Esophagus squamous epithelium (tissue), 5 donors: ENCODE results near the gene OPN1LW. TPM values are rescaled to one million over a fixed set of nuclear protein-coding genes. Genes with fewer than 3 reads are reported as not detected.
"Not testable (repeated sequence)": the region's sequence is repeated elsewhere in the genome, so short reads cannot be mapped to it uniquely, and the experiment has no call there.

Experiments
- DNase-seq: peaks from one replicate; lab custom pipeline; 2025; lab: John Stamatoyannopoulos, UW
- H3K27ac ChIP-seq, 4 donors: fragments of 200-600 bp; sonication (generic); one replicate each; pipeline ENCODE4 v1.5.1; 2016 to 2019; ENCODE audit warnings: mild to moderate bottlenecking in 1 of 4
- H3K27me3 ChIP-seq, 4 donors: fragments of 200-600 bp; sonication (generic); 1 replicate in 3 of 4; 2 replicates in 1 of 4; pipeline versions ENCODE4 v1.5.1 to v1.6.0; 2017 to 2021; ENCODE audit warnings: antibody characterized with exemption in 1 of 4
- H3K36me3 ChIP-seq, 3 donors: fragments of 200-600 bp; sonication (generic); one replicate each; pipeline ENCODE4 v1.5.1; 2016 to 2019
- H3K4me1 ChIP-seq, 3 donors: fragments of 200-600 bp; sonication (generic); one replicate each; pipeline ENCODE4 v1.5.1; 2017 to 2019
- H3K4me3 ChIP-seq, 4 donors: fragments of 200-600 bp; sonication (generic); 1 replicate in 3 of 4; 2 replicates in 1 of 4; pipeline ENCODE4 v1.5.1; 2016 to 2019; ENCODE audit warnings: mild to moderate bottlenecking in 2 of 4, moderate library complexity in 1 of 4
- H3K9me3 ChIP-seq, 3 donors: fragments of 200-600 bp; sonication (generic); one replicate each; pipeline ENCODE4 v1.5.1; 2016 to 2019
- POLR2A ChIP-seq, 4 donors: fragments of 450-650 bp; IDR thresholded peaks; one replicate each; pipeline ENCODE4 v1.6.1; 2017; ENCODE audit warnings: antibody characterized with exemption in 4 of 4, mild to moderate bottlenecking in 4 of 4, moderate library complexity in 3 of 4
- WGBS, 2 donors: methylation state at CpG; one replicate each; pipeline ENCODE4 v1.1.5; 2018; 5-methylcytosine and 5-hydroxymethylcytosine counted together
- intact Hi-C: fragments of 100-400 bp; cut with DNase I; formaldehyde crosslinking; loops from one replicate; pipeline ENCODE4 v1.15.0; 2022
- total RNA-seq, 4 donors: library from RNA; depleted of rRNA; stranded (reverse); fragments of >200 nt; gene quantifications; one replicate each; pipeline ENCODE4 v1.1.0, GENCODE V29; 2016
- TF ChIP-seq, protein P1 (sequence below), 6 experiments: fragments of 450-650 bp in 4 of 6; fragments of 200-600 bp in 2 of 6; sonication (generic) in 2 of 6; IDR thresholded peaks; one replicate each; pipeline ENCODE4 v1.5.1; 2016 to 2019; ENCODE audit warnings: antibody characterized with exemption in 6 of 6, mild to moderate bottlenecking in 4 of 6, moderate library complexity in 4 of 6
- donor health status: DM: yes; HTN: yes; CAD: no.

The OPN1LW gene
- total RNA-seq, 4 donors from 2014 or later, result not detected

DNA sequence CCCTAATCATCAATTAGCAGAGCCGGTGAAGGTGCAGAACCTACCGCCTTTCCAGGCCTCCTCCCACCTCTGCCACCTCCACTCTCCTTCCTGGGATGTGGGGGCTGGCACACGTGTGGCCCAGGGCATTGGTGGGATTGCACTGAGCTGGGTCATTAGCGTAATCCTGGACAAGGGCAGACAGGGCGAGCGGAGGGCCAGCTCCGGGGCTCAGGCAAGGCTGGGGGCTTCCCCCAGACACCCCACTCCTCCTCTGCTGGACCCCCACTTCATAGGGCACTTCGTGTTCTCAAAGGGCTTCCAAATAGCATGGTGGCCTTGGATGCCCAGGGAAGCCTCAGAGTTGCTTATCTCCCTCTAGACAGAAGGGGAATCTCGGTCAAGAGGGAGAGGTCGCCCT lies 3.3 kb upstream of the OPN1LW start:
- intact Hi-C loops, result no loop called here
- Histone ChIP-seq H3K27ac (no peak overlapping the region), H3K36me3 (no peaks in the 10 kb centered on the region), H3K4me3 (no peak overlapping the region), H3K27me3 (no peaks in the 10 kb centered on the region), H3K4me1 (peaks cover 0 to 9% (median 0%) of the 10 kb centered on the region in 3 donors), H3K9me3 (no peaks in the 10 kb centered on the region)
- TF ChIP-seq, protein P1, sequence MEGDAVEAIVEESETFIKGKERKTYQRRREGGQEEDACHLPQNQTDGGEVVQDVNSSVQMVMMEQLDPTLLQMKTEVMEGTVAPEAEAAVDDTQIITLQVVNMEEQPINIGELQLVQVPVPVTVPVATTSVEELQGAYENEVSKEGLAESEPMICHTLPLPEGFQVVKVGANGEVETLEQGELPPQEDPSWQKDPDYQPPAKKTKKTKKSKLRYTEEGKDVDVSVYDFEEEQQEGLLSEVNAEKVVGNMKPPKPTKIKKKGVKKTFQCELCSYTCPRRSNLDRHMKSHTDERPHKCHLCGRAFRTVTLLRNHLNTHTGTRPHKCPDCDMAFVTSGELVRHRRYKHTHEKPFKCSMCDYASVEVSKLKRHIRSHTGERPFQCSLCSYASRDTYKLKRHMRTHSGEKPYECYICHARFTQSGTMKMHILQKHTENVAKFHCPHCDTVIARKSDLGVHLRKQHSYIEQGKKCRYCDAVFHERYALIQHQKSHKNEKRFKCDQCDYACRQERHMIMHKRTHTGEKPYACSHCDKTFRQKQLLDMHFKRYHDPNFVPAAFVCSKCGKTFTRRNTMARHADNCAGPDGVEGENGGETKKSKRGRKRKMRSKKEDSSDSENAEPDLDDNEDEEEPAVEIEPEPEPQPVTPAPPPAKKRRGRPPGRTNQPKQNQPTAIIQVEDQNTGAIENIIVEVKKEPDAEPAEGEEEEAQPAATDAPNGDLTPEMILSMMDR (IDR thresholded peaks at IDR 0.05), result no peak
- TF ChIP-seq POLR2A (IDR thresholded peaks at IDR 0.05), result no peak
- WGBS, 2 donors, result 100% methylated on average over 1 of the region's 10 CpGs; no CpG with 5 or more reads in 1 of the 2 donors
- no peak for DNase-seq

DNA sequence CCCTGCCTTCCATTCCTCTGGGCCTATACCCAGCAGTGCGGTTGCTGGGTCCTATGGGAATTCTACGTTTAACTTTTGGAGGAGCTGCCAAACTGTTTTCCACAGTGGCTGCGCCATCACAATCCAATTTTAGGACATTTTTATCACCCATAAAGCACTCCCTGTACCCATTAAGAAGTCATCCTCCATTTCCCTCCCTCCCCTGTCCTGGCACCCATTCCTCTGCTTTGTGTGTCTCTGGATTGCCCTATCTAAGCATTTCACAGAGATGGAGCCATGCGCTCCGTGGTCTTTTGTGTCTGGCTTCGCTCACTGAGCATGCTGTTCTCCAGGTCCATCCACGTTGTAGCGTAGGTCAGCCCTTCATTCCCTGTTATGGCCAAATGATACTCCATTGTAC lies 1.7 kb upstream of the OPN1LW start:
- WGBS, 2 donors, result 89 to 90% methylated on average over 6 to 8 of the region's 8 CpGs
- TF ChIP-seq, protein P1 (IDR thresholded peaks at IDR 0.05), result no peak
- no peak for TF ChIP-seq POLR2A (IDR thresholded peaks at IDR 0.05)
- intact Hi-C loops, result no loop called here
- Histone ChIP-seq H3K36me3 (no peaks in the 10 kb centered on the region), H3K4me3 (no peak overlapping the region), H3K9me3 (no peaks in the 10 kb centered on the region), H3K27me3 (no peaks in the 10 kb centered on the region), H3K27ac (no peak overlapping the region), H3K4me1 (no peaks in the 10 kb centered on the region)
- no peak for DNase-seq

DNA sequence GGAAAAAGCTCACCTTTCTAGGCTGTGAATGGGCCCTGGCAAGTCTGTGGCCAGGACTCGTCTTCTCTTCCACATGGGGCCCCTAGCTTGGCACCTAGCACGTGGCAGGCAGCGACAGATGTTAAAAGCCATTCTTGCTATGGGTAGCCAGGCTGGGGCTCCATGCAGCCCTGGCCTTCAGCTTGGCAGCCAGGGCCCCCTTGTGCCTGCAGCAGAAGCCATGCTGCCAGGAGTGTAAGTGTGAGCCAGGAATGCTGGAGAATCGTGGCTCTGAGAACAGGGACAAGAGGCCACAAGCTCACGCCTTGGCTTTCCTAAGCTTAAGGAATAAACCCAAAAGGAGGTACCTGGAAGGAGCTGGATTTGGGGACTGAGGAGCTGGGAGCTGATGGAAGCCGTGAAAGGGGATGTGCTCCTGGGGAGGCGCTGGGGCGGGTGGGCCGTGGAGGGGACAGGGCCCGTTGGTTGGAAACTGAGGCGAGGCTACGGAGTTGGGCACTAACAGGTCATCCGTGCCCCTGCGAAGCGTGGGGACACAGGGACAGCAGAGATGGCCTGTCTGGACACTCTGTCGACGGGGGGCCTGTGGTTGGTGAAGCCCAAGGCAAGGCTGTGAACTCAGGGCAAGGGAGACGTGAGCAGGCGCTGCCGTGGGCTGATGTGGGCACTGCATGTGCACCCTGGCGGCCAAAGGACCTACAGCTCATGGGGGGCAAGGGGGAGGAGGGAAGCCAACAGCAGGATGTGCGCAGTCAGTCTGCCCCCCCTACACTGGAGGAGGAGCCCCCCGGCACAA lies 895 bp upstream of the OPN1LW start:
- intact Hi-C loops, result no loop called here
- no peaks in the 10 kb centered on the region for H3K27me3 ChIP-seq
- DNase-seq, result no peak

DNA sequence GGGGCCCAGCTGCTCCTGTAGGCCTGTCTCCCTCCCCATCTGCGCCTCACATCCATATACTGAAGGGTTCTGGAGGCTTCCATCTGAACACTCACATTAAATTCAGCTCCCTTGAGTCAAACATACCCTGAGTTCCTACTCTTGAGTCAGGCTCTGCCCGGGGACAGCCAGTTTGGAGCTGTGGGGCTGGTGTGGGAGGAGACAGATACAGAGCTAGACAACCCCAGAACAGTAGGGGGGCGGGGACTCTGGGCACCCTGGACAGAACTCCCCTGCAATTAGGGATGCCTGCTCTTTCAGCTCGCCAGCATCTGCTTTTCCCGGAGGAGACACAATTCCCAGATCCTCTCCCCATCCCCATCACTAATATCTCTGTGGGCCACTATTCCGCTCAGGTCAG lies 7.0 kb downstream of the OPN1LW start:
- H3K4me3 ChIP-seq, H3K4me1 ChIP-seq, H3K9me3 ChIP-seq, H3K27ac ChIP-seq, intact Hi-C loops, H3K36me3 ChIP-seq, H3K27me3 ChIP-seq, DNase-seq: not testable (repeated sequence)
- no CpG with 5 or more reads among the region's 6 CpGs for WGBS, 2 donors

More for the DNA sequence above, 895 bp upstream of the OPN1LW start:
- WGBS, 2 donors, result 82 to 100% methylated on average over 5 to 15 of the region's 23 CpGs
- H3K27ac ChIP-seq, result no peak overlapping the region
- H3K36me3 ChIP-seq, result no peaks in the 10 kb centered on the region
- no peaks in the 10 kb centered on the region for H3K9me3 ChIP-seq
- H3K4me3 ChIP-seq, result no peak overlapping the region
- H3K4me1 ChIP-seq, result no peaks in the 10 kb centered on the region
- TF ChIP-seq, protein P1 (IDR thresholded peaks at IDR 0.05), result no peak
- no peak for TF ChIP-seq POLR2A (IDR thresholded peaks at IDR 0.05)

DNA sequence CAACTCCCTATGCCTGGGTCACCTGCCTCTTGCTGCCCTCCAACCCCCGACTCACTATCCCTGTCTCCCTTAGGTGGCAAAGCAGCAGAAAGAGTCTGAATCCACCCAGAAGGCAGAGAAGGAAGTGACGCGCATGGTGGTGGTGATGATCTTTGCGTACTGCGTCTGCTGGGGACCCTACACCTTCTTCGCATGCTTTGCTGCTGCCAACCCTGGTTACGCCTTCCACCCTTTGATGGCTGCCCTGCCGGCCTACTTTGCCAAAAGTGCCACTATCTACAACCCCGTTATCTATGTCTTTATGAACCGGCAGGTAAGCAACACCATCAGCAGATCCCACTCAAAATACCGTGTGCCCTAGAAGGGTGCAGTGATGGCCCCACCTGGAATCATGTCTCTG lies 12.2 kb downstream of the OPN1LW start:
- H3K27ac ChIP-seq, H3K9me3 ChIP-seq, H3K4me3 ChIP-seq, H3K36me3 ChIP-seq, H3K27me3 ChIP-seq, H3K4me1 ChIP-seq, DNase-seq, intact Hi-C loops: not testable (repeated sequence)
- WGBS, 2 donors, result 97% methylated on average over 6 to 10 of the region's 11 CpGs

DNA sequence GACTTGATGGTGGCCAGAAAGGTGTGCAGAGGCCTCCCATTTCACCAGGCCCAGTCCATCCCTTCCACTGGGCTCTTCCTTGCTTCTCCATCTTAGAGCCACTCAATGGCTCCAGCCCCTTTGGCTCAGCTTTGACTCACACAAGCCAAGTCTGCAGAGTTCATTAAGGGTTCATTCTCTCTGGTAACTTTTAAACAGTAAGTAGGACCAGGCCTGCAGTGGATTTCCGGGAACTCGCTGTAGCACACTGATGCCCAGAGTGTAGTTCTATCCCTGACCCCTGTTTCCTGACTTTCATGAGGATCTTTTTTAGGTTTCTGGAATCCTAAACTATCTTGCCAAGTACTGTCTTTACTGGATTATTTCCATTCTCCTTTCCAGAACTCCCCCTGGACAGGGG lies 13.2 kb downstream of the OPN1LW start:
- not testable (repeated sequence) for H3K27ac ChIP-seq

DNA sequence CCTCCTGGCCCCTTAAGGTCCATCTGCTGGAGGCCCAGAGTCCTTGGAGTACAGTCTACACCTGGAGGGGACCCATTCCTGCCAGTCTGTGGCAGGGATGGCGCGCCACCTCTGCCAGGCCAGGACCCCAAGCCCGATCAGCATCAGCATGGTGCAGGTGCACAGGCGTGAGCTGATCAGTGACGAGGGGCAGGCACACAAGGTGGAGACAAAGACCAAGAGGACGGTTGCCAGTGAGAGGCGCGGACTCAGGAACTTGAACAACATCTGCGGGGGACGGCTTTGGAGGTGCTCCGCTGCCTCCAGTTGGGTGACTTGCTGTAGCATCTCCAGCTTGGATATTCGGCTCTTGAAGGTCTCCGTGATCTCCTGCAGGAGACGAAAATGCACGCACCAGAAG lies 15.3 kb downstream of the OPN1LW start:
- H3K4me3 ChIP-seq, H3K4me1 ChIP-seq, DNase-seq, H3K27me3 ChIP-seq, intact Hi-C loops, H3K27ac ChIP-seq, H3K36me3 ChIP-seq, H3K9me3 ChIP-seq: not testable (repeated sequence)
- WGBS, 2 donors, result no CpG with 5 or more reads among the region's 15 CpGs

More for the DNA sequence above, 13.2 kb downstream of the OPN1LW start:
- H3K4me3 ChIP-seq, H3K27me3 ChIP-seq, H3K36me3 ChIP-seq, intact Hi-C loops, H3K4me1 ChIP-seq, DNase-seq, H3K9me3 ChIP-seq: not testable (repeated sequence)
- no CpG with 5 or more reads among the region's 2 CpGs for WGBS, 2 donors

DNA sequence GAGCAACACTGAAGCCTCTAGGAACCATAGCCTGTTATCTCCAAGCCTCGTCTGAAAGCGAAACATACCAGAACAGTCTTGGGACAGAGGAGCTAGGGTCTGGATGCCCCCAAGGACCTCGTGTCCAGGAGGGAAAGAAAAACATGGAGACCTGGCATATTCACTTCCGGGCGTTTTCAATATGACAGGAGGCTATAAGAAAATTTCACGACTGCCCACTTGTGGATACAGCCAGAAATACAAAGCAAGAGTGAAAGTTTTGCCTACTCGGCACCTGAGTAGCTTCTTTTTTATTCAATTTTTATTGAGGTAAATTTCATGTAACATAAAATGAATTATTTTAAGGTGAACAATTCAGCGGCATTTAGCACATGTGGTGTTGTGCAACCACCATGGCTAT lies 20.9 kb downstream of the OPN1LW start:
- intact Hi-C loops, H3K9me3 ChIP-seq, H3K27me3 ChIP-seq, DNase-seq, H3K36me3 ChIP-seq, H3K4me1 ChIP-seq, H3K27ac ChIP-seq, H3K4me3 ChIP-seq: not testable (repeated sequence)
- WGBS, 2 donors, result no CpG with 5 or more reads among the region's 8 CpGs

DNA sequence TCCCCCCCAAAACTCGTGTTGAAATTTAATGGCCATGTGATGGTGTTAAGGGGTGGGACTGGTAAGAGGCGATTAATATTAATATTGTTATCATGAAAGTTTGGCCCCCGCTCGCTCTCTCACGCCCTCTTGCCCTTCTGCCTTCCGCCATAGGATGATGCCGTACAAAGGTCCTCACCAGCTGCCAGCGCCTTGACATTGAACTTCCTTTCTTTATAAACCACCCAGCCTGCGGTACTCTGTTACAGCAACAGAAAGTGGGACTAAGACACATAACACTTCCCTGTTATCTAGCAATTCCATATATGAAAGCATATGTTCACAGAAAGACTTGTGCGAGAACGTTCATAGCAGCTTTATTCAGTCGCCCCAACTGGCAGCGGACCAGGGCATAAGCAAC lies 24.3 kb downstream of the OPN1LW start:
- H3K36me3 ChIP-seq, intact Hi-C loops, DNase-seq, H3K4me1 ChIP-seq, H3K9me3 ChIP-seq, H3K27ac ChIP-seq, H3K27me3 ChIP-seq, H3K4me3 ChIP-seq: not testable (repeated sequence)
- no CpG with 5 or more reads among the region's 13 CpGs for WGBS, 2 donors

DNA sequence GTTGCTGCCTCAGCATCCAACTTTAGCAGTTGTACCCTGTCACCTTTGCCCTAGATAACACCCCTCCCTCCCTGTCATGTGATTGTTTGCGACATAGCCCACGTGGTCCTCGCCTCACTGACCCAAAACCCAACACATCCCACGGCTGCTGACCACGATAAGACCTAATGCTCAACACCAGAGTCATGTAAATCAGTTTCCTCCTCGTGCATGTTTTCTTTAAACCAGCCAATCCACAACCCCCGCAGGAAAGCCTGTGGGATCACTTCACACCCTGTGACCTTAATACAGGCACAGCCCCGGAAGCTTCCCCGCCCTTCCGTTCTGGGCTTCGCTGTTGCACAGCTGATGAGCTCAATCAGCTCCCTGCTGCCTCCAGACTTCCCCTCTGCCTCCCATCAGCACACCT lies 28.5 kb downstream of the OPN1LW start:
- DNase-seq, H3K27ac ChIP-seq, H3K4me3 ChIP-seq, H3K9me3 ChIP-seq, H3K4me1 ChIP-seq, H3K36me3 ChIP-seq, H3K27me3 ChIP-seq, intact Hi-C loops: not testable (repeated sequence)
- WGBS, 2 donors, result no CpG with 5 or more reads among the region's 11 CpGs
